GM12878 (cell line): Measurements from ENCODE around the gene LRP1B. TPM values are rescaled to one million over a fixed set of nuclear protein-coding genes. Genes with fewer than 3 reads are reported as not detected.

Source experiments
- ATAC-seq: fragments of 200-7000 bp; cut with Tn5 transposase; 3 replicates; pipeline ENCODE4 v1.9.1; 2020; ENCODE audit warnings: mild to moderate bottlenecking, moderate library complexity
- BruUV-seq: library from RNA; stranded (reverse); fragments of 400-500 nt; replicated peaks from 2 replicates; lab custom pipeline; 2021; lab: Mats Ljungman, UMichigan
- CTCF ChIA-PET: fragments of 300-600 bp; sonication (Branson Sonifier 250); formaldehyde crosslinking; extraction: SDS; loops from one replicate; lab custom pipeline; 2021; ENCODE audit warnings: inconsistent platforms; lab: Yijun Ruan, JAX
- POLR2A ChIA-PET: fragments of 350-600 bp; formaldehyde crosslinking; extraction: SDS; loops from one replicate; lab custom pipeline; 2021; ENCODE audit warnings: inconsistent platforms; lab: Charles Lee
- RAD21 ChIA-PET: fragments of 300-600 bp; sonication (Branson Sonifier 250); formaldehyde crosslinking; loops from one replicate; lab custom pipeline; 2023; ENCODE audit warnings: antibody characterized with exemption; ENCODE audit not compliant: unreplicated experiment; lab: Charles Lee
- SMC1A ChIA-PET: fragments of 300-600 bp; sonication (Branson Sonifier 250); formaldehyde crosslinking; loops from one replicate; lab custom pipeline; 2023; ENCODE audit not compliant: unreplicated experiment, uncharacterized antibody; lab: Charles Lee
- DNase-seq: peaks from one replicate; pipeline ENCODE4 v3.0.0-alpha.2; 2011; ENCODE audit warnings: low read depth, low spot score
- FAIRE-seq: peaks from 3 replicates; lab custom pipeline; 2011; peaks lifted over from hg19 to GRCh38; lab: Jason Lieb, UNC
- H2AFZ ChIP-seq: 2 replicates; pipeline ENCODE4 v1.6.0; 2011; ENCODE audit warnings: low read depth, low read length, control low read depth; ENCODE audit not compliant: control insufficient read depth
- H3K27ac ChIP-seq: 2 replicates; pipeline ENCODE4 v1.5.1; 2011; ENCODE audit warnings: control low read depth; ENCODE audit not compliant: control insufficient read depth, insufficient read depth
- H3K27me3 ChIP-seq, 2 experiments: replicated peaks in 1 of 2; 2 replicates each; pipeline versions ENCODE4 v1.6.0 to v1.6.1; 2011; ENCODE audit warnings: low read length in 1 of 2; ENCODE audit not compliant: control insufficient read depth in 2 of 2, insufficient read depth in 2 of 2
- H3K36me3 ChIP-seq, 2 experiments: 2 replicates each; pipeline ENCODE4 v1.5.1; 2011; ENCODE audit warnings: low read length in 1 of 2; ENCODE audit not compliant: control insufficient read depth in 2 of 2, insufficient read depth in 2 of 2
- H3K4me1 ChIP-seq: 2 replicates; pipeline ENCODE4 v1.6.1; 2011; ENCODE audit warnings: mild to moderate bottlenecking, low read length, moderate library complexity, mixed read lengths; ENCODE audit not compliant: control insufficient read depth, insufficient read depth
- H3K4me2 ChIP-seq: 2 replicates; pipeline ENCODE4 v1.6.0; 2011; ENCODE audit warnings: control low read depth; ENCODE audit not compliant: control insufficient read depth, insufficient read depth
- H3K4me3 ChIP-seq: fragments of 200-600 bp; sonication (generic); 2 replicates; pipeline ENCODE4 v1.5.1; 2016
- H3K79me2 ChIP-seq: 2 replicates; pipeline ENCODE4 v1.6.0; 2011; ENCODE audit warnings: low read length; ENCODE audit not compliant: control insufficient read depth, insufficient read depth
- H3K9ac ChIP-seq: 2 replicates; pipeline ENCODE4 v1.8.0; 2011; ENCODE audit warnings: low read length, control low read depth, mixed read lengths; ENCODE audit not compliant: control insufficient read depth, insufficient read depth
- H3K9me3 ChIP-seq: replicated peaks from 3 replicates; pipeline ENCODE4 v1.5.1; 2011; ENCODE audit warnings: mild to moderate bottlenecking, low read length; ENCODE audit not compliant: control insufficient read depth, insufficient read depth
- H4K20me1 ChIP-seq: 2 replicates; pipeline ENCODE4 v1.6.0; 2011; ENCODE audit not compliant: control insufficient read depth, insufficient read depth
- ASH2L ChIP-seq: fragments of 300-600, 200-600 bp; sonication (generic); IDR thresholded peaks from 2 replicates; pipeline ENCODE4 v1.6.1; 2017; ENCODE audit warnings: low read depth, mild to moderate bottlenecking, borderline replicate concordance
- BACH1 ChIP-seq: fragments of 450-650 bp; IDR thresholded peaks from 2 replicates; pipeline ENCODE4 v1.6.1; 2017; ENCODE audit warnings: mild to moderate bottlenecking, borderline replicate concordance
- BMI1 ChIP-seq: fragments of 450-650 bp; IDR thresholded peaks from 2 replicates; pipeline ENCODE4 v1.6.1; 2016; ENCODE audit warnings: mild to moderate bottlenecking, moderate library complexity, borderline replicate concordance
- CHD4 ChIP-seq: fragments of 200-600 bp; sonication (generic); IDR thresholded peaks from 2 replicates; pipeline ENCODE4 v1.6.1; 2016; ENCODE audit warnings: mild to moderate bottlenecking
- DPF2 ChIP-seq: fragments of 450-650 bp; IDR thresholded peaks from 2 replicates; pipeline ENCODE4 v1.6.1; 2017; ENCODE audit warnings: mild to moderate bottlenecking
- EED ChIP-seq: sonication (generic); IDR thresholded peaks from 2 replicates; pipeline ENCODE4 v1.6.1; 2016; ENCODE audit warnings: antibody characterized with exemption, low read depth
- FOXK2 ChIP-seq: fragments of 450-650 bp; IDR thresholded peaks from 2 replicates; pipeline ENCODE4 v1.6.1; 2017; ENCODE audit warnings: mild to moderate bottlenecking, moderate library complexity
- LARP7 ChIP-seq: fragments of 450-650 bp; IDR thresholded peaks from 2 replicates; pipeline ENCODE4 v1.6.1; 2017; ENCODE audit warnings: mild to moderate bottlenecking
- MTA2 ChIP-seq: fragments of 450-650 bp; IDR thresholded peaks from 2 replicates; pipeline ENCODE4 v1.6.1; 2016; ENCODE audit warnings: low read depth, mild to moderate bottlenecking, moderate library complexity
- POLR2A ChIP-seq: IDR thresholded peaks from 2 replicates; pipeline ENCODE4 v1.6.1; 2011; ENCODE audit warnings: low read depth, mild to moderate bottlenecking, low read length
- RELA ChIP-seq: fragments of 450-650 bp; IDR thresholded peaks from 2 replicates; pipeline ENCODE4 v1.8.0; 2014; ENCODE audit warnings: borderline replicate concordance; ENCODE audit not compliant: partially characterized antibody
- SREBF1 ChIP-seq: IDR thresholded peaks from 2 replicates; pipeline ENCODE4 v1.6.1; 2012; ENCODE audit warnings: mild to moderate bottlenecking, low read length
- SUPT20H ChIP-seq: IDR thresholded peaks from 2 replicates; pipeline ENCODE4 v1.6.1; 2011; ENCODE audit warnings: low read depth, mild to moderate bottlenecking, low read length, moderate library complexity, borderline replicate concordance; ENCODE audit not compliant: control insufficient read depth
- TARDBP ChIP-seq: IDR thresholded peaks from 2 replicates; pipeline ENCODE4 v1.6.1; 2016; ENCODE audit warnings: borderline replicate concordance
- ZNF207 ChIP-seq: fragments of 450-650 bp; IDR thresholded peaks from 2 replicates; pipeline ENCODE4 v1.6.1; 2014; ENCODE audit warnings: antibody characterized with exemption, mild to moderate bottlenecking, borderline replicate concordance
- ZNF274 ChIP-seq: IDR thresholded peaks from one replicate; pipeline ENCODE4 v1.8.0; 2011; ENCODE audit not compliant: insufficient read length, insufficient read depth
- ZZZ3 ChIP-seq: IDR thresholded peaks from 2 replicates; pipeline ENCODE4 v1.6.1; 2011; ENCODE audit warnings: low read depth; ENCODE audit not compliant: control insufficient read depth, insufficient read length
- WGBS: methylation state at CpG from one replicate; pipeline ENCODE4 v1.1.6; 2016; ENCODE audit warnings: low lambda C conversion rate; ENCODE audit not compliant: insufficient replicate concordance, insufficient coverage; ENCODE audit errors: missing lambda C conversion rate; 5-methylcytosine and 5-hydroxymethylcytosine counted together
- in situ Hi-C: fragments of 300-500 bp; cut with MboI; formaldehyde crosslinking; loops from 9 replicates; pipeline ENCODE4 v1.14.3; 2018; ENCODE audit warnings: mixed read lengths
- intact Hi-C: fragments of 100-400 bp; cut with micrococcal nuclease; formaldehyde crosslinking; loops from one replicate; pipeline ENCODE4 v1.14.2; 2022; ENCODE audit not compliant: unreplicated experiment
- polyA plus RNA-seq, 11 experiments: library from polyadenylated mRNA; depleted of rRNA in 4 of 11; unstranded in 6 of 11; stranded (reverse) in 5 of 11; fragments of >200 nt; fragmentation: Nextera tagmentation in 4 of 11; fragmentation: Illumina TruSeq in 1 of 11; extraction: Ambion mirVana in 4 of 11; extraction: Trizol in 1 of 11; gene quantifications; 1 replicate in 1 of 11; 2 replicates in 10 of 11; pipeline versions ENCODE4 v1.2.1 to v1.2.3, GENCODE V29; 2011 to 2016; ENCODE audit warnings: inconsistent platforms in 2 of 11, missing spikeins in 2 of 11, low read depth in 1 of 11
- total RNA-seq, 4 experiments: library from RNA; depleted of rRNA in 3 of 4; stranded (reverse); fragments of >200 nt in 3 of 4; fragmentation: Illumina TruSeq in 1 of 4; extraction: Trizol in 1 of 4; gene quantifications; 2 replicates each; pipeline versions ENCODE4 v1.2.1 to v1.2.3, GENCODE V29; 2013 to 2021

LRP1B gene
- total and polyA plus RNA-seq, 10 of the 15 experiments (the other 5 are each of a cell fraction or from before 2014, with no cell fraction given) = under 0.01 to 0.06 (median 0.03) TPM; not detected in 5

GRCh38 chr2:140359056-140359771 is 1771.6 kb downstream of the LRP1B start:
- CTCF ChIA-PET = no interaction called here
- Histone ChIP-seq H3K4me2 (no peak overlapping the region), H3K36me3 (no peaks in the 10 kb centered on the region), H4K20me1 (no peaks in the 10 kb centered on the region)
- WGBS = 2% methylated on average over 2 of the region's 2 CpGs
- TF ChIP-seq ASH2L (no peak), ZNF207 (no peak), MTA2 (no peak), SREBF1 (no peak), RELA (no peak)
- TF ChIP-seq, all 136 proteins: peak for 0
- DNase-seq = no peak
- no peak overlapping the region for H3K27ac ChIP-seq
- H3K27me3 ChIP-seq = no peaks in the 10 kb centered on the region
- no TSS peak for BruUV-seq
- no peaks in the 10 kb centered on the region for H3K9me3 ChIP-seq
- ATAC-seq = no peak
- intact Hi-C loops = no loop called here
- in situ Hi-C loops = no loop called here
- no peaks in the 10 kb centered on the region for H3K4me1 ChIP-seq
- H3K9ac ChIP-seq = no peak overlapping the region
- H3K79me2 ChIP-seq = no peaks in the 10 kb centered on the region
- FAIRE-seq = no peak
- no peak overlapping the region for H3K4me3 ChIP-seq
- SMC1A ChIA-PET = interaction anchor here (0.9 to 1.5 kb wide), 5 partner anchors 8 to 23 kb away, joined by 3 to 4 read pairs (median 3); no protein-coding TSS in a partner anchor
- RAD21 ChIA-PET = no interaction called here
- H2AFZ ChIP-seq = no peak overlapping the region
- POLR2A ChIA-PET = no interaction called here

GRCh38 chr2:140356697-140357096 is 1774.1 kb downstream of the LRP1B start:
- TF ChIP-seq SUPT20H = no peak
- no peak for TF ChIP-seq MTA2
- TF ChIP-seq EED = no peak
- TF ChIP-seq BMI1 = no peak
- TF ChIP-seq SREBF1 = no peak
- TF ChIP-seq ZZZ3 = no peak
- TF ChIP-seq TARDBP = no peak
- TF ChIP-seq CHD4 = no peak
- TF ChIP-seq POLR2A = no peak
- no peak for TF ChIP-seq FOXK2
- no peak for TF ChIP-seq BACH1
- no peak for TF ChIP-seq LARP7
- no peak for TF ChIP-seq ZNF274
- TF ChIP-seq DPF2 = no peak
- Histone ChIP-seq H3K4me1 (no peaks in the 10 kb centered on the region), H3K27me3 (no peaks in the 10 kb centered on the region), H3K36me3 (no peaks in the 10 kb centered on the region), H3K4me2 (no peak overlapping the region), H3K79me2 (no peaks in the 10 kb centered on the region), H3K9me3 (no peaks in the 10 kb centered on the region), H3K4me3 (no peak overlapping the region), H3K27ac (no peak overlapping the region), H2AFZ (no peak overlapping the region), H4K20me1 (no peaks in the 10 kb centered on the region), H3K9ac (no peak overlapping the region)
- WGBS = 95% methylated on average over 1 of the region's 1 CpG
- DNase-seq (no peak), FAIRE-seq (peak; percentile 27), ATAC-seq (no peak)
- POLR2A ChIA-PET = no interaction called here
- CTCF ChIA-PET = interaction anchor here (0.5 to 0.6 kb wide), 2 partner anchors 34 to 353 kb away, joined by 3 read pairs; no protein-coding TSS in a partner anchor
- SMC1A ChIA-PET = no interaction called here
- RAD21 ChIA-PET = interaction anchor here (0.7 kb wide), 1 partner anchor 280 kb away, joined by 3 read pairs; no protein-coding TSS in a partner anchor
- intact Hi-C loops (no loop called here), in situ Hi-C loops (no loop called here)
- no TSS peak for BruUV-seq
